HEK293T (cell line): Measurements from ENCODE around the gene SPEM2.

Source experiments
- CTCF ChIA-PET: fragments of 350-600 bp; formaldehyde crosslinking; extraction: SDS; loops from one replicate; lab custom pipeline; 2021; ENCODE audit warnings: antibody characterized with exemption, inconsistent platforms; lab: Yijun Ruan, JAX
- POLR2A ChIA-PET: fragments of 350-600 bp; formaldehyde crosslinking; extraction: SDS; loops from one replicate; lab custom pipeline; 2020; ENCODE audit warnings: antibody characterized with exemption, inconsistent platforms; lab: Yijun Ruan, JAX
- DNase-seq: peaks from one replicate; pipeline ENCODE4 v3.0.0; 2012; ENCODE audit warnings: mixed read lengths; ENCODE audit errors: extremely low spot score
- ARNT ChIP-seq: fragments of 450-650 bp; IDR thresholded peaks from 2 replicates; pipeline ENCODE4 v1.6.1; 2017; ENCODE audit warnings: mild to moderate bottlenecking
- BHLHE40 ChIP-seq: fragments of 450-650 bp; IDR thresholded peaks from 2 replicates; pipeline ENCODE4 v1.6.1; 2016; ENCODE audit warnings: mild to moderate bottlenecking, moderate library complexity, borderline replicate concordance
- CTBP1 ChIP-seq: fragments of 450-650 bp; IDR thresholded peaks from 2 replicates; pipeline ENCODE4 v1.6.1; 2016; ENCODE audit warnings: borderline replicate concordance
- ELF4 ChIP-seq: fragments of 450-650 bp; IDR thresholded peaks from 2 replicates; pipeline ENCODE4 v1.6.1; 2017; ENCODE audit warnings: antibody characterized with exemption
- FOXA1 ChIP-seq: fragments of 450-650 bp; IDR thresholded peaks from 2 replicates; pipeline ENCODE4 v1.6.1; 2016; ENCODE audit warnings: mild to moderate bottlenecking
- FOXK2 ChIP-seq: fragments of 450-650 bp; IDR thresholded peaks from 2 replicates; pipeline ENCODE4 v1.6.1; 2016; ENCODE audit warnings: mild to moderate bottlenecking
- FOXM1 ChIP-seq: fragments of 450-650 bp; IDR thresholded peaks from 2 replicates; pipeline ENCODE4 v1.6.1; 2017; ENCODE audit warnings: mild to moderate bottlenecking, borderline replicate concordance
- HDGF ChIP-seq: fragments of 450-650 bp; IDR thresholded peaks from 2 replicates; pipeline ENCODE4 v1.6.1; 2017; ENCODE audit warnings: antibody characterized with exemption, borderline replicate concordance
- L3MBTL2 ChIP-seq: fragments of 450-650 bp; conservative IDR thresholded peaks from 2 replicates; pipeline ENCODE4 v1.6.1; 2016; ENCODE audit warnings: mild to moderate bottlenecking
- LEF1 ChIP-seq: fragments of 450-650 bp; IDR thresholded peaks from 2 replicates; pipeline ENCODE4 v1.6.1; 2017; ENCODE audit warnings: mild to moderate bottlenecking, borderline replicate concordance
- NFRKB ChIP-seq: fragments of 450-650 bp; IDR thresholded peaks from 2 replicates; pipeline ENCODE4 v1.6.1; 2016; ENCODE audit warnings: mild to moderate bottlenecking, moderate library complexity
- SP1 ChIP-seq: fragments of 450-650 bp; IDR thresholded peaks from 2 replicates; pipeline ENCODE4 v1.6.1; 2017
- SUZ12 ChIP-seq: fragments of 450-650 bp; IDR thresholded peaks from 2 replicates; pipeline ENCODE4 v1.6.1; 2016; ENCODE audit warnings: mild to moderate bottlenecking
- TARDBP ChIP-seq: fragments of 450-650 bp; IDR thresholded peaks from 2 replicates; pipeline ENCODE4 v1.6.1; 2016
- ZNF384 ChIP-seq: fragments of 450-650 bp; IDR thresholded peaks from 2 replicates; pipeline ENCODE4 v1.6.1; 2016
- TF ChIP-seq, protein P1 (sequence below): fragments of 450-650 bp; IDR thresholded peaks from 2 replicates; pipeline ENCODE4 v1.6.1; 2016

Gene SPEM2

GRCh38 chr17:7476951-7477350 is 51.5 kb downstream of the SPEM2 start:
- POLR2A ChIA-PET = interaction anchor here (1.1 to 8.2 kb wide), 3 partner anchors 9 to 39 kb away, joined by 5 to 55 read pairs (median 7); partner anchors contain the start of genes CHRNB1, FGF11 and TMEM102
- CTCF ChIA-PET = no interaction called here
- DNase-seq = no peak
- TF ChIP-seq L3MBTL2 = no peak
- TF ChIP-seq ELF4 = no peak
- TF ChIP-seq, protein P1, sequence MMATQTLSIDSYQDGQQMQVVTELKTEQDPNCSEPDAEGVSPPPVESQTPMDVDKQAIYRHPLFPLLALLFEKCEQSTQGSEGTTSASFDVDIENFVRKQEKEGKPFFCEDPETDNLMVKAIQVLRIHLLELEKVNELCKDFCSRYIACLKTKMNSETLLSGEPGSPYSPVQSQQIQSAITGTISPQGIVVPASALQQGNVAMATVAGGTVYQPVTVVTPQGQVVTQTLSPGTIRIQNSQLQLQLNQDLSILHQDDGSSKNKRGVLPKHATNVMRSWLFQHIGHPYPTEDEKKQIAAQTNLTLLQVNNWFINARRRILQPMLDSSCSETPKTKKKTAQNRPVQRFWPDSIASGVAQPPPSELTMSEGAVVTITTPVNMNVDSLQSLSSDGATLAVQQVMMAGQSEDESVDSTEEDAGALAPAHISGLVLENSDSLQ = no peak
- no peak for TF ChIP-seq SP1
- no peak for TF ChIP-seq SUZ12
- no peak for TF ChIP-seq FOXA1
- TF ChIP-seq BHLHE40 = no peak
- no peak for TF ChIP-seq ARNT
- no peak for TF ChIP-seq HDGF
- TF ChIP-seq TARDBP = no peak
- no peak for TF ChIP-seq LEF1
- no peak for TF ChIP-seq ZNF384
- TF ChIP-seq NFRKB = no peak
- no peak for TF ChIP-seq FOXK2
- TF ChIP-seq FOXM1 = no peak
- TF ChIP-seq CTBP1 = no peak
